LNCAP (cell line): ENCODE results near the gene TMEM132D.

ENCODE experiments used
- CTCF ChIP-seq: fragments of 450-650 bp; IDR thresholded peaks from 2 replicates; pipeline ENCODE4 v1.5.1; 2017; ENCODE audit warnings: mild to moderate bottlenecking

TMEM132D gene

DNA sequence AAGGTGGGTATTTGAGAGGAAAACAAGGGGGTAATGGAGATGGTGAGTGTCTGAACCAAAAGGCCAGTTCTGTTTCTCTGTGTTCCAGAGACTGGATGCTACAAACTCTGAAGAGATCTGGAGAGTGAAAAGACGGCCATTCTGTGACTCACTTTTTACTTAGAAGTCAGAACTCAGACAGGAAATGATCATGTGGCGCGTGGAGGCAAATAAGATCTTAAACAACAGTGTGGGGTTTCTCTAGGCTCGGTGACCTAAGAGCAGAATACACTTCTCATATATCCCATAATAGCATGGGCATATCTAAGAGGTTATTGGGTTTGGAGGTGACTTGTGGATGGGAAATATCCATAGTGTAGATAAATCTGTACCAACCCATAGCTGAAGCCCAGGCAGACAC, 463.5 kb downstream of the TMEM132D start:
- TF ChIP-seq CTCF: no peak

DNA sequence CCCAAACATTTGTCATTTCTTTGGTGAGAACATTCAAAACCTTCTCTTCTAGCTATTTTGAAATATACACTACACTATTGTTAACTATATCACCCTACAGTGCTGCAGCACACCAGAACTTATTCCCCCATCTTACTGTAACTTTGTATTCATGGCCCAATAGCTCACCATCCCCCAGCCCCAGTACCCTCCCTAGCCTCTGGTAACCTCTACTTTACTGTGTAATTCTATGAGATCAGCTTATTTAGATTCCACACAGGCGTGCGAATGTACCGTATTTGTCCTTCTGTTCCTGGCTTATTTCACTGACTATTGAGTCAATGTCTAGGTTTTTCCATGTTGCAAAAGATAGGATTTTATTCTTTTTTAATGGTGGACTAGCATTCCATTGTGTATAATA, 469.0 kb downstream of the TMEM132D start:
- TF ChIP-seq CTCF: no peak

DNA sequence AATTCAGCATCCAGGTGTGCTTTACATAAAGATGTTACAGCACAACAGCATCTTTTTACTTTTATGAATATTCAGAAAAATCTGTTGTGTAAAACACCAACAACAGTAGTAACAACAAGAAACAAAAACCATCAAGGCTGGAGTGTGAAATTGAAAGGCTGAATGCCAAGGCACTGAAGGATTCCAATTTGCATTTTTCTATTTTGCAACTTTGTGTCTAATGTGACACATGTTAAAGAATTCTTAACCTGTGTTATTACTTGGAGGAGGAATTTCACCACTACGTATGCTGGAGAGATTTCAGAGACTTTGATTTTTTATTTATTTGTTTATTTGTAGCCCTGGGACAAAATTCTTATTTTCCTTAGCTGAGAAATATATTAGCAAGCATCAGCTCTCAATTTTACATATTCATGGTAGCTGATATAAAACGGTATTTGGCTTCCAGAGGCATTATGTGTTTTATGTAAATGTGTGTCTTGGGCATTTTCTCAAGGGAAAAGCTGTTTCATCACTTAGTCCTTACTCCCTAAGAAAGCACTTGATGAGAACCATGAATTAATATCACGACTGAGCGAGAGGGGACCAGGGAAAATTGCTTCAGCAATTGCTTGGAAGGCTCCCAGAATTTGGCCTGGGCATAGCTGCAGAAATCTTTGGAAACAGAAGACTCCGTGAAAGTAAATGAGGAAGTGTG, 475.4 kb downstream of the TMEM132D start:
- no peak for TF ChIP-seq CTCF

DNA sequence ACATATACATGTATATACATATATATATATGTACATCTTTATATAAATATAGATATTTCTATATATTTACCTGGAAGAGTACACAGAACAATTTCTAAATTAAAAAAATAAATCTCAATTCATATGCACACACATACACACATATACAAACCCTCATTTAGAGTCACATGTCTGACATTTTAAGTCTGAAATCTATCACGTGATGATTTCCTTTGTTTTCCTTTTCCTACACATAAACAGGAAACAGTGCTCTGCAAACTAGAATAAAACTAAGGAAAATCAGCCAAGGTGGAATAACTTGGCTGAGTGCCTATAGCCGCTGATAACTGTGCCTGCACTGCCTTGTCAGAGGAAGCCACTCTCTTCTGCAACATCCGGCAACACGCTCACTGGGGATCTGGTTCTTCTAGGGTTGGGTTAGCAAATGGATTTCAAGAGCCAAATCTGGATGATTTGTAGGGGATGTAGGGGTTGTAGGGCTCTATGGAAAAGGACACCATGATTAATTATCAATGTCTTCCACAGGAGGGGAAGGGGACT, 480.7 kb downstream of the TMEM132D start:
- TF ChIP-seq CTCF: no peak

DNA sequence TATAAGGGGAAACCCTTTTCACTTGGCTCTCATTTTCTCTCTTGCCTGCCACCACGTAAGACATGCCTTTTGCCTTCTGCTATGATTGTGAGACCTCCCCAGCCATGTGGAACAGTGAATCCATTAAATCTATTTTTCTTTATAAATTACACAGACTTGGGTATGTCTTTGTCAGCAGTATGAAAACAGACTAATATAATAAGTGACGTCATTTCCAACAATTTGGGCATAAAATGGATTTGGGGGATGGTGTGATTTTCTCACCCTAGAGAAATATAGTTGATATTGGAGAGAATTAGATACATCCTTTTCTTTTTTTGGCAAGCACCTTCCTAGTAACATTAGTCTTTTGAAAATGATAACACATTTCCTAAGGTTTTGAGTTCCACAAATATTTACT, 490.5 kb downstream of the TMEM132D start:
- no peak for TF ChIP-seq CTCF

GRCh38 chr12:129409281-129409680, 494.5 kb downstream of the TMEM132D start:
- no peak for TF ChIP-seq CTCF

GRCh38 chr12:129404556-129404955, 499.3 kb downstream of the TMEM132D start:
- TF ChIP-seq CTCF: no peak

DNA sequence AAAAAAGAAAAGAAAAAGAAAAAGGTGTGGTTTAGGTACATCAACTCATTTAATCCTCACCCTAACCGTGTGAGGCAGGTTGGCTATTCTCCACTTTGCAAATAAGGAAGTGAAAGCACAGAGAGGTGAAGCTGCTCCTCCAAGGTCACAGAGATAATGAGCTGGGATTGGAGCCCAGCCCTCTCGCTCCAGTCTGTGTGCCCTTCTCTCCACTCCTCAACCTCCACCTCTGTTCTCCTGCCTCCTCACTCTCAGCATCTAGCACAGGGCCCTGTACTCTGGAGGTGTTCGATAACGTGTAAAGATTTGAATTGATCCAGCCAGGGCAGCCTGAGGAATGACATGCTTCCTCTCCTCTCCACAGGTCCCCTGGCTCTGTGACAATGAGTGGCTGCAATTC, 502.3 kb downstream of the TMEM132D start:
- no peak for TF ChIP-seq CTCF
